ENCODE results near the gene PRKD3. TPM values are rescaled to one million over a fixed set of nuclear protein-coding genes. Genes with fewer than 3 reads are reported as not detected.

Gene PRKD3
- total and polyA plus RNA-seq, 2 donors (not counting 3 experiments of a cell fraction or from before 2014, with no cell fraction given), result 14.9 to 47.3 TPM

GRCh38 chr2:37291680-37292079, 33.0 kb downstream of the PRKD3 start:
- Histone ChIP-seq H3K79me2 (ENCODE audit: control insufficient read depth, insufficient read depth, low read length) (peaks cover 24% of the 10 kb centered on the region), H3K27ac (ENCODE audit: insufficient read depth, low read depth, low read length) (no peak overlapping the region), H4K20me1 (replicated peaks; ENCODE audit: control insufficient read depth, extremely low read depth, insufficient read depth, low read length) (no peaks in the 10 kb centered on the region), H3K9me3 (replicated peaks; ENCODE audit: control insufficient read depth, insufficient read depth, low read length) (no peaks in the 10 kb centered on the region), H3K9me1 (replicated peaks; ENCODE audit: control insufficient read depth, extremely low read depth, insufficient read depth, low read length) (no peaks in the 10 kb centered on the region), H3K4me2 (ENCODE audit: insufficient read depth, low read length) (no peak overlapping the region), H3K9ac (replicated peaks; ENCODE audit: extremely low read depth, insufficient read depth, low read length) (no peak overlapping the region), H2AFZ (ENCODE audit: low read depth, low read length) (no peak overlapping the region), H3K4me1 (ENCODE audit: control insufficient read depth, extremely low read depth, insufficient read depth, low read length) (no peaks in the 10 kb centered on the region), H3K27me3 (ENCODE audit: control insufficient read depth in 2 of 2, insufficient read depth in 2 of 2, low read length in 2 of 2) (no peaks in the 10 kb centered on the region), H3K4me3 (replicated peaks in 1 of 3; ENCODE audit: insufficient read depth in 1 of 3, low read depth in 1 of 3, low read length in 3 of 3) (no peak overlapping the region), H3K36me3 (ENCODE audit: control insufficient read depth in 2 of 2, extremely low read depth in 1 of 2, insufficient read depth in 2 of 2, low read length in 2 of 2) (peaks cover 3 to 19% of the 10 kb centered on the region in 2 experiments)
- dilution Hi-C loops (cut with MboI; ENCODE audit: extremely low pct_ligation_motif_present, low sequenced_read_pairs), result no loop called here
- ChIA-PET POLR2A (no interaction called here), CTCF (no interaction called here)
- no peak for DNase-seq (ENCODE audit: low read depth, low spot score)
- FAIRE-seq, result no peak
- intact Hi-C loops (cut with micrococcal nuclease), result no loop called here
- no TSS peak for BruUV-seq (replicated peaks)
- TF ChIP-seq GATA2 (IDR thresholded peaks at IDR 0.05; ENCODE audit: insufficient read depth, insufficient read length, low read depth, low read length), result no peak
- no peak for TF ChIP-seq MYC (IDR thresholded peaks at IDR 0.05; ENCODE audit: low read depth, low read length)
- no peak for TF ChIP-seq JUN (IDR thresholded peaks at IDR 0.05; ENCODE audit: borderline replicate concordance, insufficient read depth, insufficient read length, low read depth)
- no peak for TF ChIP-seq FOS (IDR thresholded peaks at IDR 0.05; ENCODE audit: borderline replicate concordance, insufficient read depth, low read length)
- no peak for TF ChIP-seq POLR2AphosphoS5 (IDR thresholded peaks at IDR 0.05; ENCODE audit: insufficient read depth, low read depth, low read length)
- no peak for TF ChIP-seq EZH2 (IDR thresholded peaks at IDR 0.05; ENCODE audit: borderline replicate concordance, low read depth, low read length, severe bottlenecking)
- no peak for TF ChIP-seq MAX (IDR thresholded peaks at IDR 0.05; ENCODE audit: insufficient read depth, insufficient read length)
- TF ChIP-seq POLR2A (IDR thresholded peaks at IDR 0.05; ENCODE audit: low read depth, low read length), result no peak
- no peak for TF ChIP-seq CTCF (IDR thresholded peaks at IDR 0.05; ENCODE audit: extremely low read depth in 1 of 2, insufficient read depth in 1 of 2, low read depth in 1 of 2, low read length in 2 of 2)
